ENCODE measurements around the gene HPCAL4.

The HPCAL4 gene

GRCh38 chr1:39643705-39644104, 47.5 kb downstream of the HPCAL4 start:
- TF ChIP-seq GATA3 (IDR thresholded peaks at IDR 0.05; ENCODE audit: low read depth, low read length) = no peak
- TF ChIP-seq GATA2 (IDR thresholded peaks at IDR 0.05; ENCODE audit: low read depth, low read length) = no peak

DNA sequence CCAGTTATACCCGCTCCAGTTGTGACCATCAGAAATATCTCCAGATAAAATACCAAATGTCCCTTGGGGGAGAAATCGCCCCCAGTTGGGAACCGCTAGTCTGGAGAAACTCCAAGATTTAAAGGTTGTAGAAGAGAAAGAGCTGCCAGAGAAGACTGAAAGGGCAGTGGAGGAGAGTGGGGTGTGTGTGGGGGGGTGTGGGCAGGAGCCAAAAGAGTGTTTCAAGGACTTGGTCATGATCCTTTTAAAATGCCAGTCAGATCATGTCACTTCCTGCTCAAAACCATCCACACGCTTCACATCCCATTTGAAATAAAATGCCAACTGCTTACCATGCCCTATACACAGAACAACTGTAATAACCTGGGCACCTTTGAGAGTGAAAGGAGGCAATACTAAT, 48.4 kb downstream of the HPCAL4 start:
- TF ChIP-seq GATA3 (IDR thresholded peaks at IDR 0.05; ENCODE audit: low read depth, low read length) = no peak
- no peak for TF ChIP-seq GATA2 (IDR thresholded peaks at IDR 0.05; ENCODE audit: low read depth, low read length)

DNA sequence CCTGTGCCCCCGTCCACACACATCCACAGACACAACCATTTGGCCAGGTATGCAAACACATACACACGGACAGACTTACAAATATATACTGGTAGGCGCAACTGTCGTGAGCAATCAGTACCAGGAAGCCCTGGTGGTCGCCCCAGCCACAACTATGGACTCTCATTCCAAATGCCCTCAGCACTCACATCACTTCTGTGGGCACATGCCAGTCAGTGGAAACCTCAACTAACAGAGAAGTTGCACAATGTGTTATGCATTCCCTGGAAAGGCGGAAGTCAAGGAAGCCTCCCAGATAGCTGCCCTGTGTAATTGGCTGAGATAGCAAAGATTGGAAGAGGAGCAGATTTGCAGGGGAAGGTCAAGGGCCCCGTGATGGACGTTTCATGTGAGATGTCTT, 50.4 kb downstream of the HPCAL4 start:
- TF ChIP-seq GATA2 (IDR thresholded peaks at IDR 0.05; ENCODE audit: low read depth, low read length) (no peak), GATA3 (IDR thresholded peaks at IDR 0.05; ENCODE audit: low read depth, low read length) (no peak)

- no peak for TF ChIP-seq GATA3 (IDR thresholded peaks at IDR 0.05; ENCODE audit: low read depth, low read length)
- no peak for TF ChIP-seq GATA2 (IDR thresholded peaks at IDR 0.05; ENCODE audit: low read depth, low read length)
Observed at GRCh38 chr1:39639305-39640130, 51.7 kb downstream of the HPCAL4 start, which contains the start of gene HEYL. HEYL (minus strand) TSS chr1:39639643; CDS start chr1:39639625, 18 bp downstream.

DNA sequence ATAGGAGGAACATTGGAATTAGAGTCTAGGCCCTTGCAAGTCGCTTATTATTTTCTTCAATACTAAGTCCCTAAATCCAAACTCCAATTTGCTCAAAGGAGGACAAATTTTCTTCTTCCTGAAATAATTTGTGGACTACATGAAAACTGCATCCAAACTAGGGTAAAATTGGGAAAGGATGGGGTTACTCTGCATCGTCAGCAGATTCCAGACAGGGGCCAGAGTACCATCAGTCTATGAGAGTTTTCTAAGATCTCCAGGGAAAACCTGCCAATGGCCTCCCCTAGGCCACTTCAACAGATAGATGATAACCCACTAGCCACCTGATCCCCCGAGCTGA, 52.3 kb downstream of the HPCAL4 start:
- TF ChIP-seq GATA3 (IDR thresholded peaks at IDR 0.05; ENCODE audit: low read depth, low read length) = no peak
- no peak for TF ChIP-seq GATA2 (IDR thresholded peaks at IDR 0.05; ENCODE audit: low read depth, low read length)

GRCh38 chr1:39637361-39637760, 53.9 kb downstream of the HPCAL4 start:
- no peak for TF ChIP-seq GATA3 (IDR thresholded peaks at IDR 0.05; ENCODE audit: low read depth, low read length)
- no peak for TF ChIP-seq GATA2 (IDR thresholded peaks at IDR 0.05; ENCODE audit: low read depth, low read length)

- TF ChIP-seq GATA3 (IDR thresholded peaks at IDR 0.05; ENCODE audit: low read depth, low read length) (no peak), GATA2 (IDR thresholded peaks at IDR 0.05; ENCODE audit: low read depth, low read length) (no peak)
Observed at GRCh38 chr1:39635871-39636210, 55.4 kb downstream of the HPCAL4 start.

GRCh38 chr1:39635205-39635870, 55.9 kb downstream of the HPCAL4 start:
- no peak for TF ChIP-seq GATA3 (IDR thresholded peaks at IDR 0.05; ENCODE audit: low read depth, low read length)
- no peak for TF ChIP-seq GATA2 (IDR thresholded peaks at IDR 0.05; ENCODE audit: low read depth, low read length)

DNA sequence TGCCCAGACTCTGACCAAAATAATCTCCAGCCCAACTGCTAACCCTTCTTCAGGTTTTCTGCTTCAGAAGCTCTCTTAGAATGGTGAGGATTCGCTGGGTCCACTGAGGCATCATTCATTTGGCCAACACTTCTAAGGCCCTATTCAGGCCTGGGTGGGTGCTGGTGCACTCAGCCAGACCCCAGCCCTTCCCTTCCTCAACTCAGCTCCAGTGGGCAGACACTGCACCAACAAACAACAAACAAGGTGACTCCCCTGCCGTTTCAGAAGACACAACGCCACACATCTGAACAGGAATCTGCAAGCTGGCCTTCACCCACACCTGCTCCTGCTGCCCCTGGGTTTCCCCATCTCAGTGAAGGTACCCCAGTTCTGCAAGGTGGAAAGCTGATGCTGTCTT, 57.8 kb downstream of the HPCAL4 start:
- TF ChIP-seq GATA2 (IDR thresholded peaks at IDR 0.05; ENCODE audit: low read depth, low read length) (no peak), GATA3 (IDR thresholded peaks at IDR 0.05; ENCODE audit: low read depth, low read length) (no peak)

- no peak for TF ChIP-seq GATA2 (IDR thresholded peaks at IDR 0.05; ENCODE audit: low read depth, low read length)
Observed at GRCh38 chr1:39632682-39633417, 58.4 kb downstream of the HPCAL4 start.

DNA sequence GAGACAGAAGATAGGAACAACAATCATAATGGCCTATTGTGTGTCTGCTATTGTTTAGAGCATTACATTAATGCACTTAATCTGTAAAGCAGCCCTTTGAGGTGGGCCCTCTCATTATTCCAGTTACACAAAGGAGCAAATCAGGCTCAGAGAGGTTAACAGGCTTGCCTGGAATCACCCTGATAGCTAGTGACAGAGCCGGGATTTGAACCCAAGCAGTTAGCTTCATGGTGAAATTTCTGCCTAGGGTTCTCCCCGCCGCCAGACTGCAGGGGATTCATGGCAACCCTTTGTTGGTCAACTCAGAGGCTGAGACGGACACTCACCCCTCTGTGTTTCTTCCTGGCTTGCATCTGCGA, 58.9 kb downstream of the HPCAL4 start:
- TF ChIP-seq GATA2 (IDR thresholded peaks at IDR 0.05; ENCODE audit: low read depth, low read length) (no peak), GATA3 (IDR thresholded peaks at IDR 0.05; ENCODE audit: low read depth, low read length) (no peak)

- no peak for TF ChIP-seq GATA2 (IDR thresholded peaks at IDR 0.05; ENCODE audit: low read depth, low read length)
- TF ChIP-seq GATA3 (IDR thresholded peaks at IDR 0.05; ENCODE audit: low read depth, low read length) = no peak
Observed at GRCh38 chr1:39631361-39632322, 59.6 kb downstream of the HPCAL4 start.

DNA sequence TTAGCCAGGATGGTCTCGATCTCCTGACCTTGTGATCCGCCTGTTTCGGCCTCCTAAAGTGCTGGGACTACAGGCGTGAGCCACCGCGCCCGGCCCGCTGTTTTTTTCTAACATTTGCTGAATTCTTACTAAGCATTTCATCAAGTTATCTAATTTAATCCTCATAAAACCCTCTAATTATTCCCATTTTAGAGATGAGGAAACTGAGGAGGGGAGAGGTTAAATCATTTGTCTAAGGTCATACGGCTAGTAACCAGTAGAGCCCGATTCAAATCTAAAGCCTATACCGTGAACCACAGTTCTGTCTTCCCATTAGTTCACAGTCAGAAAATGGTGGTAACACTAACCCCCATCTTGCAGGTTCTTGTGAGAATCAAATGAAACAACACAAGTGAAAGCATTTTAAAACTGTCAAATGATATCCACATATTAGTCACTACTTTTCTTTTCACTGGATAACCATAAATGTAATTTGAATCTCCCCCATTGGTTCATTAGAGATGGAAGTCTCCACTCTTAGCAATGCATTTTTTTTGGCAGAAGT, 62.4 kb downstream of the HPCAL4 start:
- TF ChIP-seq GATA2 (IDR thresholded peaks at IDR 0.05; ENCODE audit: low read depth, low read length) = no peak
- no peak for TF ChIP-seq GATA3 (IDR thresholded peaks at IDR 0.05; ENCODE audit: low read depth, low read length)
